GM23338 (cell line): Measurements from ENCODE around the gene SV2C. TPM values are rescaled to one million over a fixed set of nuclear protein-coding genes. Genes with fewer than 3 reads are reported as not detected.

Experiments
- ATAC-seq: fragments of 200-7000 bp; cut with Tn5 transposase; 3 replicates; pipeline ENCODE4 v1.9.1; 2020
- DNase-seq: peaks from one replicate; pipeline ENCODE4 v3.0.0-alpha.2; 2015; ENCODE audit warnings: low spot score
- H2AFZ ChIP-seq: fragments of 200-600 bp; sonication (generic); 2 replicates; pipeline ENCODE4 v1.8.0; 2016; ENCODE audit warnings: antibody characterized with exemption, mild to moderate bottlenecking, moderate library complexity
- H3F3A ChIP-seq: fragments of 200-600 bp; sonication (generic); replicated peaks from 2 replicates; pipeline ENCODE4 v1.8.0; 2017; ENCODE audit warnings: antibody characterized with exemption, mixed run types, low read depth
- H3K27ac ChIP-seq: fragments of 200-600 bp; sonication (generic); 2 replicates; pipeline ENCODE4 v1.6.1; 2016; ENCODE audit warnings: low read depth
- H3K27me3 ChIP-seq: fragments of 200-600 bp; sonication (generic); 2 replicates; pipeline ENCODE4 v1.8.0; 2016; ENCODE audit warnings: mild to moderate bottlenecking, mixed run types, moderate library complexity; ENCODE audit not compliant: insufficient read depth
- H3K36me3 ChIP-seq: fragments of 200-600 bp; sonication (generic); 2 replicates; pipeline ENCODE4 v1.8.0; 2016; ENCODE audit warnings: mild to moderate bottlenecking; ENCODE audit not compliant: insufficient read depth
- H3K4me1 ChIP-seq: fragments of 200-600 bp; sonication (generic); 2 replicates; pipeline ENCODE4 v1.8.0; 2016; ENCODE audit warnings: mild to moderate bottlenecking, moderate library complexity; ENCODE audit not compliant: insufficient read depth
- H3K4me2 ChIP-seq: fragments of 200-600 bp; sonication (generic); 2 replicates; pipeline ENCODE4 v1.7.1; 2017; ENCODE audit warnings: mixed run types
- H3K4me3 ChIP-seq: fragments of 200-600 bp; sonication (generic); 2 replicates; pipeline ENCODE4 v1.6.1; 2016; ENCODE audit warnings: mixed run types
- H3K79me2 ChIP-seq: fragments of 200-600 bp; sonication (generic); replicated peaks from 2 replicates; pipeline ENCODE4 v1.8.0; 2017; ENCODE audit warnings: mild to moderate bottlenecking; ENCODE audit not compliant: insufficient read depth
- H3K9me2 ChIP-seq: fragments of 200-600 bp; sonication (generic); 2 replicates; pipeline ENCODE4 v1.8.0; 2017; ENCODE audit not compliant: insufficient read depth
- H4K20me1 ChIP-seq: fragments of 200-600 bp; sonication (generic); replicated peaks from 2 replicates; pipeline ENCODE4 v1.8.0; 2017; ENCODE audit warnings: mild to moderate bottlenecking; ENCODE audit not compliant: insufficient read depth
- H3K27ac Mint-ChIP-seq: 2 replicates; pipeline ENCODE4 v1.8.0; 2020; ENCODE audit warnings: inconsistent platforms, mild to moderate bottlenecking, moderate library complexity, mixed read lengths
- H3K27me3 Mint-ChIP-seq: 3 replicates; pipeline ENCODE4 v1.8.0; 2022; ENCODE audit warnings: low read depth, mild to moderate bottlenecking, moderate library complexity, mixed read lengths, inconsistent platforms; ENCODE audit not compliant: insufficient read depth, poor library complexity
- H3K36me3 Mint-ChIP-seq: 3 replicates; pipeline ENCODE4 v1.8.0; 2021; ENCODE audit warnings: low read depth, mild to moderate bottlenecking, inconsistent platforms, moderate library complexity, mixed read lengths
- H3K4me1 Mint-ChIP-seq: 3 replicates; pipeline ENCODE4 v1.8.0; 2020; ENCODE audit warnings: mild to moderate bottlenecking, inconsistent platforms, mixed read lengths
- H3K4me3 Mint-ChIP-seq: 3 replicates; pipeline ENCODE4 v1.8.0; 2021; ENCODE audit warnings: moderate library complexity, mild to moderate bottlenecking, inconsistent platforms, mixed read lengths
- H3K9me3 Mint-ChIP-seq: 3 replicates; pipeline ENCODE4 v1.8.0; 2020; ENCODE audit warnings: moderate library complexity, mild to moderate bottlenecking, inconsistent platforms, mixed read lengths
- CREB1 ChIP-seq: fragments of 250-450 bp; sonication (Bioruptor Pico); IDR thresholded peaks from 2 replicates; pipeline ENCODE4 v1.5.0; 2020; ENCODE audit warnings: low read depth, mild to moderate bottlenecking, moderate library complexity
- CTCF ChIP-seq, 2 experiments: fragments of 200-600 bp in 1 of 2; sonication (generic) in 1 of 2; conservative IDR thresholded peaks; 2 replicates each; pipeline versions ENCODE4 v1.5.1 to v1.6.1; 2016 to 2017; ENCODE audit warnings: antibody characterized with exemption in 2 of 2, low read depth in 2 of 2, mild to moderate bottlenecking in 2 of 2, moderate library complexity in 1 of 2
- ETS1 ChIP-seq: IDR thresholded peaks from 2 replicates; pipeline ENCODE4 v1.6.1; 2016; ENCODE audit warnings: antibody characterized with exemption
- EZH2 ChIP-seq: fragments of 200-600 bp; sonication (generic); IDR thresholded peaks from one replicate; pipeline ENCODE4 v1.8.0; 2017; ENCODE audit warnings: antibody characterized with exemption, mild to moderate bottlenecking, low read depth; ENCODE audit not compliant: unreplicated experiment
- EZH2phosphoT487 ChIP-seq: fragments of 200-600 bp; sonication (generic); IDR thresholded peaks from one replicate; pipeline ENCODE4 v1.8.1; 2018; ENCODE audit warnings: antibody characterized with exemption; ENCODE audit not compliant: unreplicated experiment
- JUNB ChIP-seq: IDR thresholded peaks from one replicate; pipeline ENCODE4 v1.6.1; 2016; ENCODE audit warnings: antibody characterized with exemption; ENCODE audit not compliant: unreplicated experiment
- REST ChIP-seq: IDR thresholded peaks from one replicate; pipeline ENCODE4 v1.6.1; 2018; ENCODE audit warnings: antibody characterized with exemption; ENCODE audit not compliant: unreplicated experiment
- STAT1 ChIP-seq: IDR thresholded peaks from one replicate; pipeline ENCODE4 v1.6.1; 2016; ENCODE audit warnings: antibody characterized with exemption; ENCODE audit not compliant: unreplicated experiment
- ZNF114 ChIP-seq: fragments of 250-450 bp; sonication (Bioruptor Pico); IDR thresholded peaks from 2 replicates; pipeline ENCODE4 v1.5.0; 2020; ENCODE audit warnings: mild to moderate bottlenecking, moderate library complexity
- ZNF331 ChIP-seq: fragments of 250-450 bp; sonication (Bioruptor Pico); IDR thresholded peaks from 2 replicates; pipeline ENCODE4 v1.5.0; 2020; ENCODE audit warnings: low read depth, mild to moderate bottlenecking, moderate library complexity
- ZNF462 ChIP-seq: fragments of 250-450 bp; sonication (Bioruptor Pico); IDR thresholded peaks from 2 replicates; pipeline ENCODE4 v1.5.0; 2020; ENCODE audit warnings: mild to moderate bottlenecking, moderate library complexity
- polyA plus RNA-seq: library from polyadenylated mRNA; unstranded; fragments of >200 nt; fragmentation: Nextera tagmentation; extraction: Ambion mirVana; gene quantifications from 2 replicates; pipeline ENCODE4 v1.2.1, GENCODE V29; 2016
- total RNA-seq: library from RNA; depleted of rRNA; stranded (reverse); fragments of >200 nt; shearing (Covaris generic); gene quantifications from 2 replicates; pipeline ENCODE4 v1.2.3, GENCODE V29; 2014

SV2C gene
- total and polyA plus RNA-seq, 2 experiments from 2014 or later = 0.05 to 0.07 TPM

- Histone ChIP-seq H3K4me2 (no peak overlapping the region), H3K36me3 (no peaks in the 10 kb centered on the region), H2AFZ (no peak overlapping the region), H4K20me1 (no peaks in the 10 kb centered on the region), H3F3A (no peaks in the 10 kb centered on the region), H3K27ac (no peak overlapping the region), H3K4me1 (0 out of 2 replicates have a peak, but pooled peaks cover 3% of the 10 kb centered on the region), H3K4me3 (no peak overlapping the region), H3K27me3 (no peaks in the 10 kb centered on the region), H3K9me2 (peaks cover 10% of the 10 kb centered on the region), H3K79me2 (no peaks in the 10 kb centered on the region)
- H3K4me3 Mint-ChIP-seq = no peak overlapping the region
- H3K4me1 Mint-ChIP-seq = peaks cover 13% of the 10 kb centered on the region
- ATAC-seq (no peak), DNase-seq (no peak)
- TF ChIP-seq EZH2 (no peak), CTCF (conservative IDR thresholded peaks at IDR 0.05; ENCODE audit: low read depth in 2 of 2) (no peak), REST (no peak), CREB1 (CRISPR knock-in tag) (no peak), STAT1 (no peak), ZNF331 (CRISPR knock-in tag) (no peak), ETS1 (no peak), ZNF114 (CRISPR knock-in tag) (no peak), ZNF462 (CRISPR knock-in tag) (no peak), EZH2phosphoT487 (no peak), JUNB (no peak)
- no peaks in the 10 kb centered on the region for H3K36me3 Mint-ChIP-seq
- H3K9me3 Mint-ChIP-seq = no peaks in the 10 kb centered on the region
- no peaks in the 10 kb centered on the region for H3K27me3 Mint-ChIP-seq
- H3K27ac Mint-ChIP-seq = no peak overlapping the region
Observed at GRCh38 chr5:76230711-76231285, 147.6 kb downstream of the SV2C start.
